Measurements from ENCODE around the gene NSUN7. TPM values are rescaled to one million over a fixed set of nuclear protein-coding genes. Genes with fewer than 3 reads are reported as not detected.

The NSUN7 gene
- total RNA-seq, 2 donors from 2014 or later, result 12.6 to 14.3 TPM

- no peak for DNase-seq (ENCODE audit: low spot score)
- no peaks in the 10 kb centered on the region for H3K27me3 ChIP-seq (replicated peaks; ENCODE audit: insufficient read depth)
- 79% methylated on average over 2 of the region's 2 CpGs for whole genome bisulfite sequencing
- TF ChIP-seq POLR2A (IDR thresholded peaks at IDR 0.05), result no peak
- intact Hi-C loops (cut with DNase I), result no loop called here
- H3K4me1 ChIP-seq (replicated peaks), result no peaks in the 10 kb centered on the region
- H3K9me3 ChIP-seq, result no peaks in the 10 kb centered on the region
- no peak overlapping the region for H3K4me3 ChIP-seq
- H3K36me3 ChIP-seq, result no peaks in the 10 kb centered on the region
- H3K27ac ChIP-seq, result no peak overlapping the region
These were observed 38.6 kb downstream of the NSUN7 start for GRCh38 chr4:40788331-40788730.

- Histone ChIP-seq H3K36me3 (no peaks in the 10 kb centered on the region), H3K9me3 (no peaks in the 10 kb centered on the region), H3K27ac (no peak overlapping the region), H3K4me1 (replicated peaks) (no peaks in the 10 kb centered on the region), H3K4me3 (no peak overlapping the region), H3K27me3 (replicated peaks; ENCODE audit: insufficient read depth) (no peaks in the 10 kb centered on the region)
- no peak for DNase-seq (ENCODE audit: low spot score)
- no peak for TF ChIP-seq POLR2AphosphoS5 (IDR thresholded peaks at IDR 0.05)
- no peak for TF ChIP-seq CTCF (IDR thresholded peaks at IDR 0.05)
- TF ChIP-seq POLR2A (IDR thresholded peaks at IDR 0.05), result no peak
- intact Hi-C loops (cut with DNase I), result no loop called here
- 76% methylated on average over 1 of the region's 1 CpG for WGBS
These were observed 39.3 kb downstream of the NSUN7 start for GRCh38 chr4:40789031-40789430.

- no peaks in the 10 kb centered on the region for H3K4me1 ChIP-seq (replicated peaks)
- no peaks in the 10 kb centered on the region for H3K36me3 ChIP-seq
- no peaks in the 10 kb centered on the region for H3K27me3 ChIP-seq (replicated peaks; ENCODE audit: insufficient read depth)
- intact Hi-C loops (cut with DNase I), result no loop called here
- TF ChIP-seq POLR2AphosphoS5 (IDR thresholded peaks at IDR 0.05), result no peak
- no peak for TF ChIP-seq POLR2A (IDR thresholded peaks at IDR 0.05)
- no peak for TF ChIP-seq CTCF (IDR thresholded peaks at IDR 0.05)
- H3K27ac ChIP-seq, result no peak overlapping the region
- 90% methylated on average over 3 of the region's 3 CpGs for WGBS
- no peaks in the 10 kb centered on the region for H3K9me3 ChIP-seq
- H3K4me3 ChIP-seq, result no peak overlapping the region
- DNase-seq (ENCODE audit: low spot score), result no peak
These were observed 40.0 kb downstream of the NSUN7 start for GRCh38 chr4:40789771-40790170.

- Histone ChIP-seq H3K27ac (no peak overlapping the region), H3K36me3 (no peaks in the 10 kb centered on the region), H3K27me3 (replicated peaks; ENCODE audit: insufficient read depth) (no peaks in the 10 kb centered on the region), H3K9me3 (no peaks in the 10 kb centered on the region), H3K4me3 (no peak overlapping the region), H3K4me1 (replicated peaks) (no peaks in the 10 kb centered on the region)
- 92% methylated on average over 3 of the region's 3 CpGs for WGBS
- DNase-seq (ENCODE audit: low spot score), result no peak
- intact Hi-C loops (cut with DNase I), result no loop called here
- no peak for TF ChIP-seq POLR2AphosphoS5 (IDR thresholded peaks at IDR 0.05)
- no peak for TF ChIP-seq POLR2A (IDR thresholded peaks at IDR 0.05)
- TF ChIP-seq CTCF (IDR thresholded peaks at IDR 0.05), result no peak
These were observed 50.3 kb downstream of the NSUN7 start for GRCh38 chr4:40800064-40800463.

GRCh38 chr4:40804598-40804997 lies 54.8 kb downstream of the NSUN7 start:
- H3K27ac ChIP-seq, result no peak overlapping the region
- no peaks in the 10 kb centered on the region for H3K27me3 ChIP-seq (replicated peaks; ENCODE audit: insufficient read depth)
- WGBS, result 100% methylated on average over 2 of the region's 2 CpGs
- no peaks in the 10 kb centered on the region for H3K4me1 ChIP-seq (replicated peaks)
- no peaks in the 10 kb centered on the region for H3K36me3 ChIP-seq
- no peak overlapping the region for H3K4me3 ChIP-seq
- intact Hi-C loops (cut with DNase I), result no loop called here
- no peak for DNase-seq (ENCODE audit: low spot score)
- H3K9me3 ChIP-seq, result no peaks in the 10 kb centered on the region
- no peak for TF ChIP-seq POLR2AphosphoS5 (IDR thresholded peaks at IDR 0.05)
- TF ChIP-seq CTCF (IDR thresholded peaks at IDR 0.05), result no peak
- TF ChIP-seq POLR2A (IDR thresholded peaks at IDR 0.05), result no peak

Measured in prostate gland (tissue), 2 donors.